ENCODE data around the gene CCDC30. TPM values are rescaled to one million over a fixed set of nuclear protein-coding genes. Genes with fewer than 3 reads are reported as not detected.

CCDC30 gene
- total RNA-seq, 1 donor from 2014 or later: 2.0 TPM

DNA sequence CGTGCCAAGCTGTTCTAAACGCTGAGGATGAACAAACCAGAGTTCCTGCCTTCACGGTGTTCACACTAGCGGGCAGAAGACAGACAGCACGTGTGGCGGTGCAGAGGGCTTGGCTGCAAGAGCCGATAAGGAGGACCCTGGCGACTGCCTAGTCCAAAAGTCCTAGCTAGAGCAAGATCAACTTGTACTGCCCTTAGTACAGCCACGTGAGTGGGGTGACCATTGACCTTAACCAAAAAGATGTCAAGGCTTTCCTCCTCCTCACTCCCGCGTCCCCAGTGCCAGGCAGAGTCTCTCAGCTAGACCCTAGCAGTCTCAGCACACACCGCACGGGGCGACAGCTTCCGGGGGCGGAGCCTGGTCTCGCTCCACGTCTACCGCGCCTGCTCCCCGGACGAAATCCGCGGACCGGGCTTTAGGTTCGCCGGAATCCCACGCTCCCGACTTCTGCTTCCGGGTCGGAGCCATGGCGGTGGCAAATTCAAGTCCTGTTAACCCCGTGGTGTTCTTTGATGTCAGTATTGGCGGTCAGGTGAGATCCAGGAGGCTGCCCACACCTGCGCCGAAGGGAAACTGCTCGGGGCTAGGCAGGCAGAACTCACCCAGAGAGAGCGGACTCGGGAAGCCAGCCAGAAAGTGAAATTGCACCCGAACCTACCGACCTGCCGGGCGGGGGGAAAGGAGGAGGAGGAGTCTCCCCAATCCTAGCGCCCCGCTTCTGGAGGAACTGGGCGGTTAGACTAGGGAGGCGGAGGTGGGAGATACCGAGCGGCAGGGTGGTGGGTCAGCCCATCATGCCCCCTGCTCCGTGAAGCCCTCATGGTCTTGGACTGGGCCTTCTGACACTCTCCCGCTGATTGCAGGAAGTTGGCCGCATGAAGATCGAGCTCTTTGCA is 195.1 kb downstream of the CCDC30 start, which contains the start of gene PPIH:
Gene PPIH (plus strand): TSS at position 443 of the 896 bp plus-strand sequence. CDS start 24 bp downstream, at position 467.
- Mint-ChIP-seq H3K9me3 (no peaks in the 10 kb centered on the region), H3K27me3 (ENCODE audit: insufficient read depth, low read depth) (peaks cover 2% of the 10 kb centered on the region), H3K4me1 (peaks cover 24% of the 10 kb centered on the region), H3K4me3 (peak within 1 kb of the TSS; percentile 95), H3K27ac (peak within 1 kb of the TSS; percentile 92), H3K36me3 (peaks cover 9% of the 10 kb centered on the region)
- DNase-seq (ENCODE audit: low spot score): peak; percentile 96
- H3K4me3 ChIP-seq: peak within 1 kb of the TSS; percentile 79
- no peaks in the 10 kb centered on the region for H3K9me3 ChIP-seq (ENCODE audit: low read depth)
- peaks cover 25% of the 10 kb centered on the region for H3K79me2 ChIP-seq (ENCODE audit: low read depth)
- peak within 1 kb of the TSS; percentile 95 for H2AFZ ChIP-seq (replicated peaks)
- no peaks in the 10 kb centered on the region for H4K20me1 ChIP-seq (ENCODE audit: low read depth)
- peak within 1 kb of the TSS; percentile 93 for H3K4me2 ChIP-seq
- H3K27me3 ChIP-seq: peaks cover 13% of the 10 kb centered on the region
- peaks cover 11% of the 10 kb centered on the region for H3K4me1 ChIP-seq
- H3K36me3 ChIP-seq: no peaks in the 10 kb centered on the region
- no peak for TF ChIP-seq EZH2 (IDR thresholded peaks at IDR 0.05)
- TF ChIP-seq, protein P1, sequence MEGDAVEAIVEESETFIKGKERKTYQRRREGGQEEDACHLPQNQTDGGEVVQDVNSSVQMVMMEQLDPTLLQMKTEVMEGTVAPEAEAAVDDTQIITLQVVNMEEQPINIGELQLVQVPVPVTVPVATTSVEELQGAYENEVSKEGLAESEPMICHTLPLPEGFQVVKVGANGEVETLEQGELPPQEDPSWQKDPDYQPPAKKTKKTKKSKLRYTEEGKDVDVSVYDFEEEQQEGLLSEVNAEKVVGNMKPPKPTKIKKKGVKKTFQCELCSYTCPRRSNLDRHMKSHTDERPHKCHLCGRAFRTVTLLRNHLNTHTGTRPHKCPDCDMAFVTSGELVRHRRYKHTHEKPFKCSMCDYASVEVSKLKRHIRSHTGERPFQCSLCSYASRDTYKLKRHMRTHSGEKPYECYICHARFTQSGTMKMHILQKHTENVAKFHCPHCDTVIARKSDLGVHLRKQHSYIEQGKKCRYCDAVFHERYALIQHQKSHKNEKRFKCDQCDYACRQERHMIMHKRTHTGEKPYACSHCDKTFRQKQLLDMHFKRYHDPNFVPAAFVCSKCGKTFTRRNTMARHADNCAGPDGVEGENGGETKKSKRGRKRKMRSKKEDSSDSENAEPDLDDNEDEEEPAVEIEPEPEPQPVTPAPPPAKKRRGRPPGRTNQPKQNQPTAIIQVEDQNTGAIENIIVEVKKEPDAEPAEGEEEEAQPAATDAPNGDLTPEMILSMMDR (IDR thresholded peaks at IDR 0.05): peak; percentile 33
- H3K9ac ChIP-seq: peak within 1 kb of the TSS; percentile 38
- no peak within 1 kb of the TSS for H3K27ac ChIP-seq
- peaks cover 11% of the 10 kb centered on the region for H3F3A ChIP-seq (ENCODE audit: low read depth)

DNA sequence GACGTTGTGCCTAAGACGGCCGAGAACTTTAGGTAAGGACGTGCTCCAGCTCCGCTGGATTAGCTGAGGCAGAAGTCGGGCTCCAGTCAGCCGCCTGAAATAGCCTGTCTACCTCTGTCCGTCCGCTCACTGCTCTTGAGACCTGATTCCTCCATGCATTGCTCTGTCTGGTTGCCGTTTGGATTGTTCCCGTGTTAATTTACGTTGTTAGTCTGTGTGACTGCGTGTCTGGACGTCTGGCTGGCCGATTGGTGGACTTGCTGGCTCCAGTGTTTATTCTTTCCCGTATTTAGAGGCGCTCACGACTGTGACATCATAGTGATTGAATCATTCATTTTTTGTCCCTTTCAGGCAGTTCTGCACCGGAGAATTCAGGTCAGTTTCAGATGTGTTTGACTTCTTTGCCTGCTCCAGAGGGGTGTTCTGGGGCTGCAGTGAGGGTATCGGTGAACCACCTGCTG is 195.8 kb downstream of the CCDC30 start:
- H3K27ac Mint-ChIP-seq: peak overlapping the region; percentile 92
- H3K27ac ChIP-seq: no peak overlapping the region
- peaks cover 2% of the 10 kb centered on the region for H3K27me3 Mint-ChIP-seq (ENCODE audit: insufficient read depth, low read depth)
- H3K36me3 ChIP-seq: no peaks in the 10 kb centered on the region
- H3K27me3 ChIP-seq: peaks cover 6% of the 10 kb centered on the region
- no peaks in the 10 kb centered on the region for H4K20me1 ChIP-seq (ENCODE audit: low read depth)
- peak overlapping the region; percentile 95 for H3K4me3 Mint-ChIP-seq
- H3K9me3 ChIP-seq (ENCODE audit: low read depth): no peaks in the 10 kb centered on the region
- no peaks in the 10 kb centered on the region for H3K9me3 Mint-ChIP-seq
- H2AFZ ChIP-seq (replicated peaks): peak overlapping the region; percentile 93
- DNase-seq (ENCODE audit: low spot score): peak; percentile 50
- H3F3A ChIP-seq (ENCODE audit: low read depth): peaks cover 11% of the 10 kb centered on the region
- H3K79me2 ChIP-seq (ENCODE audit: low read depth): peaks cover 25% of the 10 kb centered on the region
- peak overlapping the region; percentile 38 for H3K9ac ChIP-seq
- peak overlapping the region; percentile 79 for H3K4me3 ChIP-seq
- H3K4me1 Mint-ChIP-seq: peaks cover 24% of the 10 kb centered on the region
- no peak for TF ChIP-seq EZH2 (IDR thresholded peaks at IDR 0.05)
- TF ChIP-seq EZH2phosphoT487 (IDR thresholded peaks at IDR 0.05): no peak
- H3K4me2 ChIP-seq: peak overlapping the region; percentile 93
- peaks cover 9% of the 10 kb centered on the region for H3K36me3 Mint-ChIP-seq
- H3K4me1 ChIP-seq: peaks cover 11% of the 10 kb centered on the region

DNA sequence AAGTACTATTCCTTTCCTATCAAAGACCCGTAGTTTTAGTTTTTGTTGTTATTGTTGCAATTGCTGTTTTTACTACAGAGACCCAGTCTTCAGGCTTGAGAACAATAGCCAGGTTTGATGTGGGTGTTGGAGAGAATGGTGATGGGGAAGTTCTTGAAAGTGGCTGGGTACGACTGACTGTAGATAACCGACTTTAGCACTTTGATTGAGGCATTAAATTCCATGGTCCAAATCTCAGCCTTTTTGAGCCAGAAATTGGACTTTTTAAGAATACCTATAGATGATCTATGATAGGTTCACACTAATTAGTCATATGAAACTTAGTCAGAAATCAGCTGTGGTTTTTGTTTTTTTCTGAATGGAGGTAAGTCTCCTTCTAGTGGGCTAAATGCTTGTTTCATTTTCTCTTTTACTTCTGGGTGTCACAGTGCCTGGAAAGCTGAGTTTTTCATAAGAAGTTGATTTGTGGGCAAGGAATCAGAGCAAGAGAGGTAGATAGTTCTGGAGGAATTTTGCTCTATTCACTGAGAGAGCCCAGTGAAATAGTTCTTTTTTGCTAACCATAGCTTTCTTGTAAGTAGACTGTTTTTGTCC is 197.9 kb downstream of the CCDC30 start:
- peaks cover 11% of the 10 kb centered on the region for H3K4me1 ChIP-seq
- H3K27ac Mint-ChIP-seq: no peak overlapping the region
- peaks cover 25% of the 10 kb centered on the region for H3K79me2 ChIP-seq (ENCODE audit: low read depth)
- no peaks in the 10 kb centered on the region for H3K36me3 ChIP-seq
- no peaks in the 10 kb centered on the region for H3K9me3 Mint-ChIP-seq
- H3K4me2 ChIP-seq: no peak overlapping the region
- peaks cover 24% of the 10 kb centered on the region for H3K4me1 Mint-ChIP-seq
- no peak for DNase-seq (ENCODE audit: low spot score)
- no peaks in the 10 kb centered on the region for H4K20me1 ChIP-seq (ENCODE audit: low read depth)
- no peak overlapping the region for H3K4me3 Mint-ChIP-seq
- H2AFZ ChIP-seq (replicated peaks): no peak overlapping the region
- no peaks in the 10 kb centered on the region for H3K27me3 ChIP-seq
- H3K9me3 ChIP-seq (ENCODE audit: low read depth): no peaks in the 10 kb centered on the region
- no peak overlapping the region for H3K4me3 ChIP-seq
- H3K36me3 Mint-ChIP-seq: peaks cover 13% of the 10 kb centered on the region
- no peak overlapping the region for H3K9ac ChIP-seq
- peaks cover under 1% of the 10 kb centered on the region for H3K27me3 Mint-ChIP-seq (ENCODE audit: insufficient read depth, low read depth)
- no peak overlapping the region for H3K27ac ChIP-seq
- peaks cover 11% of the 10 kb centered on the region for H3F3A ChIP-seq (ENCODE audit: low read depth)
- TF ChIP-seq EZH2phosphoT487 (IDR thresholded peaks at IDR 0.05) (no peak), EZH2 (IDR thresholded peaks at IDR 0.05) (no peak)
- TF ChIP-seq, protein P1 (IDR thresholded peaks at IDR 0.05): no peak

Measured in neural progenitor cell (in vitro differentiated cells).